Measurements from ENCODE around the gene NOSIP.

Gene NOSIP

DNA sequence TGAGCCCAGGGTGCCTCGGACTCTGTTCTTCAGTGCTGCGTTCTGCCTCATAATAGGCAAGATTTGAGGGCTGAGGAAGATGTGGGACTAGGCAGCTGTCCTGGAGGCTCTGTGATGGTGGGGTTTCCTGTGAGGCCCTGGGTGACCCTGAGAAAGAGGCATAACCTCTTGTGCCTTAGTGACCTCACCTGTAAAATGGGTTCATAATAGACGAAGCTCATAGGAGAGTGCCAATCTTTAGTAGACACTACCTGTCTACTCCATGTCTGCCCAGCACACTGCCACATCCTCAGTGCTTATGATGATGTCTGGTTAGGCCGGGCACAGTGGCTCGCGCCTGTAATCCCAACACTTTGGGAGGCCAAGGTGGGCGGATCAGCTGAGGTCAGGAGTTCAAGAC is 36.2 kb upstream of the NOSIP start:
- H3K27ac ChIP-seq = no peak overlapping the region
- no peak for DNase-seq
- no peaks in the 10 kb centered on the region for H3K27me3 ChIP-seq (ENCODE audit: insufficient read depth, low read depth, severe bottlenecking)
- H3K9me3 ChIP-seq (ENCODE audit: severe bottlenecking) = no peaks in the 10 kb centered on the region
- H3K36me3 ChIP-seq = peaks cover 65% of the 10 kb centered on the region
- TF ChIP-seq, protein P1, sequence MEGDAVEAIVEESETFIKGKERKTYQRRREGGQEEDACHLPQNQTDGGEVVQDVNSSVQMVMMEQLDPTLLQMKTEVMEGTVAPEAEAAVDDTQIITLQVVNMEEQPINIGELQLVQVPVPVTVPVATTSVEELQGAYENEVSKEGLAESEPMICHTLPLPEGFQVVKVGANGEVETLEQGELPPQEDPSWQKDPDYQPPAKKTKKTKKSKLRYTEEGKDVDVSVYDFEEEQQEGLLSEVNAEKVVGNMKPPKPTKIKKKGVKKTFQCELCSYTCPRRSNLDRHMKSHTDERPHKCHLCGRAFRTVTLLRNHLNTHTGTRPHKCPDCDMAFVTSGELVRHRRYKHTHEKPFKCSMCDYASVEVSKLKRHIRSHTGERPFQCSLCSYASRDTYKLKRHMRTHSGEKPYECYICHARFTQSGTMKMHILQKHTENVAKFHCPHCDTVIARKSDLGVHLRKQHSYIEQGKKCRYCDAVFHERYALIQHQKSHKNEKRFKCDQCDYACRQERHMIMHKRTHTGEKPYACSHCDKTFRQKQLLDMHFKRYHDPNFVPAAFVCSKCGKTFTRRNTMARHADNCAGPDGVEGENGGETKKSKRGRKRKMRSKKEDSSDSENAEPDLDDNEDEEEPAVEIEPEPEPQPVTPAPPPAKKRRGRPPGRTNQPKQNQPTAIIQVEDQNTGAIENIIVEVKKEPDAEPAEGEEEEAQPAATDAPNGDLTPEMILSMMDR (IDR thresholded peaks at IDR 0.05; ENCODE audit: low read depth, low read length) = no peak
- H3K4me3 ChIP-seq (ENCODE audit: low read depth, low read length) = no peak overlapping the region

DNA sequence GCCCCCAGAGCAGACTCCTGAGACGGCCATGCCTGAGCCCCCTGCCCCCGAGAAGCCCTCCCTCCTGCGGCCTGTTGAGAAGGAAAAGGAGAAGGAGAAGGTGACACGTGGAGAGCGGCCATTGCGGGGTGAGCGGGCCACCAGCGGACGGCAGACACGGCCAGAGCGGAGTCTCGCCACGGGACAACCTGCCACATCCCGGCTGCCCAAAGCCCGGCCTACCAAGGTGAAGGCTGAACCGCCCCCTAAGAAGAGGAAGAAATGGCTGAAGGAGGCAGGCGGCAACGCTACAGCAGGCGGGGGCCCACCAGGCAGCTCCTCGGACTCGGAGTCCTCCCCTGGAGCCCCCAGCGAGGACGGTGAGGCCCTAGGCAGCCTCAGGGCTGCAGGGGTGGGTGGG is 35.5 kb upstream of the NOSIP start:
- peaks cover 68% of the 10 kb centered on the region for H3K36me3 ChIP-seq
- DNase-seq = no peak
- TF ChIP-seq, protein P1 (IDR thresholded peaks at IDR 0.05; ENCODE audit: low read depth, low read length) = no peak
- no peak overlapping the region for H3K27ac ChIP-seq
- H3K4me3 ChIP-seq (ENCODE audit: low read depth, low read length) = no peak overlapping the region
- no peaks in the 10 kb centered on the region for H3K27me3 ChIP-seq (ENCODE audit: insufficient read depth, low read depth, severe bottlenecking)
- H3K9me3 ChIP-seq (ENCODE audit: severe bottlenecking) = no peaks in the 10 kb centered on the region

DNA sequence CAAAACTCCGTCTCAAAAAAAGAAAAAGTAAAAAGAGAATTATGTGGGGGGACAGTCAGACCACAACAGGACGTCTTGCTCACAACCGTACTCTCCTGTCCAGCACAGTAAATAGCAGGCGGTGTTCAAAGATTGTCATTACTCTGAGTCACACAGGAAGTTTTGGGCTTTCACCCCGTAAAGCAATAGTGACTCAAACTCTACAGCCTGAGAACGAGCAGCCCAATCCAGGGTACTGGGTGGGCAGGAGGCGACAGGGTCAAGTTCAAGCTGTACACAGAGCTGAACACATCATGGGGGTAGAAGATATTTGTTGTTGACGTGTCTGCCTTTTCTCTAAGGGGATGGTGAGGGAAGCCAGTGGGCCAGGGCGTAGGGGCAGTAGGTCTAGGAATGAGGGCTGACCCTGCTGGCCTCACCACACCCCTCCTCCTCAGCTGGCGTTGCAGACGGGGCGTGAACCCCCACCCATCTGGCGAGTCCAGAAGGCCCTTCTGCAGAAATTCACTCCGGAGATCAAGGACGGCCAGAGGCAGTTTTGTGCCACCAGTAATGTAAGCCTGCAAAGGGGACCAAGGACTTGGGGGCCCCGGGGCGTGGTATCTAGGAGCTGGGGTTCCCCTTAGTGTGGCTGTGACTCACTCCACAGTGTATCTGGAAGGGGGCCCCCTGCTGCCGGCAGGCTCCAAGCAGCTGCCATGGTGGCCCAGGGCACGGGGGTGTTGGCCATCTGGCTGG is 33.9 kb upstream of the NOSIP start:
- DNase-seq = no peak
- Histone ChIP-seq H3K27ac (peak overlapping the region; percentile 2), H3K27me3 (ENCODE audit: insufficient read depth, low read depth, severe bottlenecking) (no peaks in the 10 kb centered on the region), H3K9me3 (ENCODE audit: severe bottlenecking) (no peaks in the 10 kb centered on the region), H3K36me3 (peaks cover 73% of the 10 kb centered on the region), H3K4me3 (ENCODE audit: low read depth, low read length) (no peak overlapping the region)
- TF ChIP-seq, protein P1 (IDR thresholded peaks at IDR 0.05; ENCODE audit: low read depth, low read length) = no peak

DNA sequence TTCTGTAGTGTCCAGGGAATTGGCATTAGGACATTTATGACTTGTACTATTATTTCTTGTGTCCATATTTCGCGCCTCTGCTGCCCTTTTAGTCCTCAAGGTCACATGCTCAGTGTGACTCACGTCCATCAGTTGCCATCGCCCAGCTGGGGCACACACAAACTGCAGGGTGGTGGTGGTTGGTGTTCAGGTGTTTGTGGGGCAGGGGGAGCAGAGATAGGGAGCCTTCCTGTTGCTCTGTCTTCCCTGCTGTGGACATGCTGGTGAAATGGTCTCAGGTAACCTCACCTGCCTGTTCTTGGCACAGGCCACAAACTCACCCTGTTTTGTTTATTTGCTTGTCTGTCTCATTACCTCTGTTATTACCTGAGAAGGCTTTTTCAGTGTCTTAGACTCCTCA is 33.0 kb upstream of the NOSIP start:
- H3K27ac ChIP-seq = no peak overlapping the region

DNA sequence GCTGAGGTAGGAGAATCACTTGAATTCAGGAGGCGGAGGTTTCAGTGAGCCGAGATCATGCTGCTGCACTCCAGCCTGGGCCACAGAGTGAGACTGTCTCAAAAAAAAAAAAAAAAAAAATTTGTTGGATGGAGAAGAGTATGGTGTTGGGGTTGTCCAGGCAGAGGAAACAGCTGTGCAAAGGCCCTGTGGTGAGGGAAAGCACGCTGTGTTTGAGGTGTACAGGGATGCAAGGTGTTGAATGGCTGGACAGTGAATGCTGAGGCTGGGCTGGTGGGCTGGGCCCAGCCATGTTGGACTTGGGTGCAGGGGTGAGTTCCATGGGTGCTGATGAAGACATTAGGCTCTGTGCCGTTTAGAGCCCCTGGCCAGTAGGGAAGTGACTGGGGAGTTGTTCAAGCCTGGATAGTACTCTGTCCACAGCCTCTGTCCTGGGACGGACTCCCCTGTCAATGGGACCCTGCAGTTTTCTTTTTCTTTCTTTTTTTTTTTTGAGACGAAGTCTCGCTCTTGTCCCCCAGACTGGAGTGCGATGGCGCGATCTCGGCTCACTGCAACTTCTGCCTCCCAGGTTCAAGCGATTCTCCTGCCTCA is 29.2 kb upstream of the NOSIP start:
- H3K27me3 ChIP-seq (ENCODE audit: insufficient read depth, low read depth, severe bottlenecking) = no peaks in the 10 kb centered on the region
- H3K4me3 ChIP-seq (ENCODE audit: low read depth, low read length) = no peak overlapping the region
- no peak for DNase-seq
- H3K27ac ChIP-seq = no peak overlapping the region
- H3K9me3 ChIP-seq (ENCODE audit: severe bottlenecking) = no peaks in the 10 kb centered on the region
- TF ChIP-seq, protein P1 (IDR thresholded peaks at IDR 0.05; ENCODE audit: low read depth, low read length) = no peak
- H3K36me3 ChIP-seq = peaks cover 70% of the 10 kb centered on the region

More for the DNA sequence above, 33.0 kb upstream of the NOSIP start:
- TF ChIP-seq, protein P1 (IDR thresholded peaks at IDR 0.05; ENCODE audit: low read depth, low read length) = no peak
- H3K9me3 ChIP-seq (ENCODE audit: severe bottlenecking) = no peaks in the 10 kb centered on the region
- peaks cover 75% of the 10 kb centered on the region for H3K36me3 ChIP-seq
- no peak overlapping the region for H3K4me3 ChIP-seq (ENCODE audit: low read depth, low read length)
- no peaks in the 10 kb centered on the region for H3K27me3 ChIP-seq (ENCODE audit: insufficient read depth, low read depth, severe bottlenecking)
- DNase-seq = no peak

Measured in WERI-Rb-1 (cell line).